AG20443 (cell line): ENCODE data around the gene PLXNA4.

Source experiments
- DNase-seq: peaks from one replicate; pipeline ENCODE4 v3.0.0; 2012; ENCODE audit warnings: low spot score, mixed read lengths

PLXNA4 gene

GRCh38 chr7:132149436-132150304 is 426.6 kb downstream of the PLXNA4 start:
- DNase-seq, result no peak

GRCh38 chr7:132148876-132149275 is 427.4 kb downstream of the PLXNA4 start:
- DNase-seq, result no peak

- DNase-seq, result peak; percentile 94
Observed at GRCh38 chr7:132145466-132145865, 430.8 kb downstream of the PLXNA4 start.

GRCh38 chr7:132145063-132145462 is 431.2 kb downstream of the PLXNA4 start:
- DNase-seq, result no peak

- no peak for DNase-seq
Observed at GRCh38 chr7:132142006-132142405, 434.3 kb downstream of the PLXNA4 start.

GRCh38 chr7:132141109-132141508 is 435.2 kb downstream of the PLXNA4 start:
- DNase-seq, result peak; percentile 79

GRCh38 chr7:132140341-132140740 is 435.9 kb downstream of the PLXNA4 start:
- DNase-seq, result no peak

GRCh38 chr7:132138817-132139216 is 437.5 kb downstream of the PLXNA4 start:
- DNase-seq, result no peak

GRCh38 chr7:132137681-132138080 is 438.6 kb downstream of the PLXNA4 start:
- DNase-seq, result no peak

GRCh38 chr7:132135746-132136385 is 440.4 kb downstream of the PLXNA4 start:
- no peak for DNase-seq

- no peak for DNase-seq
Observed at GRCh38 chr7:132134814-132135445, 441.3 kb downstream of the PLXNA4 start.

- DNase-seq, result no peak
Observed at GRCh38 chr7:132133501-132133900, 442.8 kb downstream of the PLXNA4 start.

- no peak for DNase-seq
Observed at GRCh38 chr7:132131196-132131595, 445.1 kb downstream of the PLXNA4 start.

- no peak for DNase-seq
Observed at GRCh38 chr7:132130497-132130896, 445.8 kb downstream of the PLXNA4 start.

- DNase-seq, result no peak
Observed at GRCh38 chr7:132125872-132126595, 450.2 kb downstream of the PLXNA4 start.

- no peak for DNase-seq
Observed at GRCh38 chr7:132125096-132125495, 451.2 kb downstream of the PLXNA4 start.

GRCh38 chr7:132124575-132124974 is 451.7 kb downstream of the PLXNA4 start:
- DNase-seq, result no peak

GRCh38 chr7:132123773-132124172 is 452.5 kb downstream of the PLXNA4 start:
- DNase-seq, result no peak

GRCh38 chr7:132122901-132123300 is 453.4 kb downstream of the PLXNA4 start:
- DNase-seq, result no peak

GRCh38 chr7:132121987-132122386 is 454.3 kb downstream of the PLXNA4 start:
- no peak for DNase-seq

GRCh38 chr7:132118641-132119040 is 457.6 kb downstream of the PLXNA4 start:
- DNase-seq, result no peak

- DNase-seq, result no peak
Observed at GRCh38 chr7:132117636-132118035, 458.6 kb downstream of the PLXNA4 start.
